GM21423 (cell line): Measurements from ENCODE around the gene GPR158.

ENCODE experiments used
- ATAC-seq: cut with Tn5 transposase; IDR thresholded peaks from one replicate; pipeline ENCODE4 v1.9.1; 2021; ENCODE audit warnings: mild to moderate bottlenecking, moderate library complexity; ENCODE audit not compliant: unreplicated experiment

Gene GPR158

DNA sequence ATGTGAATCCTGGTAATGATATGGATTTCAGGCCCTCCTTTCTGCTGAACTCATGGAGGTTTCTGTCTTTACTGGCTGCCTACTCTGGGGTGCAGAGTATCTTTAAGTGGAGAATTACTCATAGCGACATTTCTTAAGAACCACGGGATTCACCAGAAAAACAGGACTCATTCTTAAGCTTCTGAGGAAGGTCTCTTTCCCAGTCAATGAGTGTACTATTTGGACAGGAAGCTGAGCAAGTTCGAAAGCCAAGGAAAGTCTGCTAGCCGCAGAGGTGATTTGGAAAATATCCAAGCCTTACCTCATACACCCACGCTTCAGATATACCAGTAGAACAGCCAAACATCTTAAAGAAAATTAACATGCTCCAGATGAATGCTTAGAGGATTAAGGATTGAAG, 381.7 kb downstream of the GPR158 start:
- ATAC-seq: no peak

- no peak for ATAC-seq
These were observed 382.3 kb downstream of the GPR158 start for GRCh38 chr10:25557136-25557535.

GRCh38 chr10:25561758-25562157, 387.0 kb downstream of the GPR158 start:
- ATAC-seq: no peak

DNA sequence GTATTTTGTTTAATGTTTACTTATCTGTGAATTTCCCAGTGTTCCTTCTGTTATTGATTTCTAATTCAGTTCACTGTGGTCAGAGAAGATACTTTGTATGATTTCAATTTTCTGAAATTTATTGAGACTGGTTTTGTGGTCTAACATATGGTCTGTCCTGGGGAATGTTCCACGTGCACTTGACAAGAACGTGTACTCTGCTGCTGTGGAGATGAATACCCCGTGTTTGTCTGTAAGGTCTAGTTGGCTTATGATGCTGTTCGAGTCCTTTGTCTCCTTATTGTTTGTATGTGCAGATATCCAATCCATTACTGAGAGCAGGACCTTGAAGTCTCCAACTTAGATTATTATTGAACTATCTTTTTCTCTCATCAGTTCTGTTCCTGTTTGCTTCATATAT, 387.7 kb downstream of the GPR158 start:
- ATAC-seq: no peak

GRCh38 chr10:25564351-25564750, 389.6 kb downstream of the GPR158 start:
- no peak for ATAC-seq

GRCh38 chr10:25565570-25565969, 390.8 kb downstream of the GPR158 start:
- ATAC-seq: no peak

GRCh38 chr10:25573316-25573715, 398.5 kb downstream of the GPR158 start:
- no peak for ATAC-seq

DNA sequence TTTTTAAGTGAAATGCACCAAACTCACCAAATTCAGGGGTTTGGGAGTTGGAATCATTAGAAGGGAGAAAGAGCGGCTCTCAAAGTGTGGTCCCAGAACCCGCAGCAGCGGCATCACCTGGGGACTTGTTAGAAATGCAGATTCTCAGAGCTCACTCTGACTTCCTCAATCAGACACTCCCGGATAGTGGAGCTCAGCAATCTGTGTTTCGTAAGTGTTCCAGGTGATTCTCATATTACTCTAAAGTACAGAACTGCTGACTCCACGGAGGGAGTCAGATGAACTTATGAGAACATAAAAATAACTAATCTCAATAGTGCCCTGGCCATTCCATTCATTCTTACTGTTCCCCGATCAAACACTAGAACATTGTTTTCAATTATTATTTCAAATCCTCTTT, 400.5 kb downstream of the GPR158 start:
- ATAC-seq: no peak

- no peak for ATAC-seq
These were observed 403.3 kb downstream of the GPR158 start for GRCh38 chr10:25578061-25578460.

GRCh38 chr10:25582961-25583360, 408.2 kb downstream of the GPR158 start:
- no peak for ATAC-seq

DNA sequence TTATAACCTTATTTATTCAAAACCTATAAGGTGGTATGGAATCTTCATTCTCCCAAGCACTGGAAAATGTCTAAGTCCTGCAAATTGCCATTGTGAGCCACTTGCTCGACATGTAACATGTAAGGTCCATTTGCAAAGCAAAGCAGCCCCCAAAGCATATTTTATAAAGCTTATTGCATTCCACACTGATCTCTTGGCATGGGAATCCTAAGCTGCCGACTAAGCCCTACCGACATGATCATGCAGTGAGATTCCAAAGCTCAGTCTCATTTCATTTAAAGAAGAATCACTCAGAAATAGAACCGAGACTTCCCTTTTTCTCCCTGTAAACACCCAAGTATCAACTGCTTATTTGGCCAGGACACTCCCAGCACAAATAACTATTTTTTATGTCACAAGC, 425.9 kb downstream of the GPR158 start:
- no peak for ATAC-seq

DNA sequence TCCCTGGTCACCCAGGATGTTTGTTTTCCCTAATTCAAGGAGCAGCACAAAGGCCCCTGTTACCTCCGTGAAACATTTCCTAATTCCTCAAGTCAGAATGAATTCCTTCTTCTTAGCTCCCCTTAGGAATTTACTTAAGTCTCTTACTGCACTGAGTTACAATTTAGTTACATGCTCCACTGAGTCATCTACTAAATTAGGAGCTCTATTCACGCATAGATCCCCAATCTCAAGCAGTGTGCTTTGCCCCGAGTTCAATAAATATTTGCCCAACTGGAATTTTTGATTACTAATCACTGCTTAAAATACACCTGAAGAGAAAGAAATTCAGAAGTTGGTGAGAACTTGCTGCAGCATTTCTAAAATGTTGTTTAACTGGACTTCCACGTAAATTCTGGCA, 429.8 kb downstream of the GPR158 start:
- ATAC-seq: no peak

DNA sequence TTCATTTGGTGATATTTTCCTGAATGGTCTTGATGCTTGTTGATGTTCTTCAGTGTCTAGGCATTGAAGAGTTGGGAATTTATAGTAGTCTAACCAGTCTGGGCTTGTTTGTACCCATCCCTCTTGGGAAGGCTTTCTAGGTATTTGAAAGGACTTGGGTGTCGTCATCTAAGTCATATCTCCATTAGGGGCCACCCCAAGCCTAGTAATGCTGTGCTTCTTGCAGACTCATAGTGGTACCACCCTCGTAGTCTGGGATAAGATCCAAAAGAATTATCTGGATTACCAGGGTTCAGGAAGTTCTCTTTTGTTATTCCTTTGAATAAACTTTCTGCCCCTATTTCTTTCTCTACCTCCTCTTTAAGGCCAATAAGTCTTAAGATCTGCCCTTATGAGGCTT, 439.9 kb downstream of the GPR158 start:
- ATAC-seq: no peak

DNA sequence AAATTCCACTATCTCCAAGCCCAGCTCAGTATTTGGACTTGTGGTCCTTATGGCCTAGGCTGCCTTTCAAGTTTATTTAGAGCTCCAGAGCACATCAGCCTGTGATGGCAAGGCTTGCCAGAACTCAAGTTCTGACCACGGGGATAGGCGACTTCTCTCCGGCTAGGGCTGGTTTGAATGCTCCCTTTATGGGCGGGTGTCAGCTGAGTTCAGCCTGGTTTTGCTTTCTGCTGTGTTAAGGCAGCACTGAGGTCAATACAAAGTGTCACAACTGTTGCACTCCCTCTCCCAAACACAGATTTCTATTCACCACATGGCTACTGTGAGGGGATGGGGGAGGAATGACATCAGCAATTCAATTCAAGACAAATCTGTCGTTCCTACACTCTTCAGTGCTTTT, 441.1 kb downstream of the GPR158 start:
- no peak for ATAC-seq

DNA sequence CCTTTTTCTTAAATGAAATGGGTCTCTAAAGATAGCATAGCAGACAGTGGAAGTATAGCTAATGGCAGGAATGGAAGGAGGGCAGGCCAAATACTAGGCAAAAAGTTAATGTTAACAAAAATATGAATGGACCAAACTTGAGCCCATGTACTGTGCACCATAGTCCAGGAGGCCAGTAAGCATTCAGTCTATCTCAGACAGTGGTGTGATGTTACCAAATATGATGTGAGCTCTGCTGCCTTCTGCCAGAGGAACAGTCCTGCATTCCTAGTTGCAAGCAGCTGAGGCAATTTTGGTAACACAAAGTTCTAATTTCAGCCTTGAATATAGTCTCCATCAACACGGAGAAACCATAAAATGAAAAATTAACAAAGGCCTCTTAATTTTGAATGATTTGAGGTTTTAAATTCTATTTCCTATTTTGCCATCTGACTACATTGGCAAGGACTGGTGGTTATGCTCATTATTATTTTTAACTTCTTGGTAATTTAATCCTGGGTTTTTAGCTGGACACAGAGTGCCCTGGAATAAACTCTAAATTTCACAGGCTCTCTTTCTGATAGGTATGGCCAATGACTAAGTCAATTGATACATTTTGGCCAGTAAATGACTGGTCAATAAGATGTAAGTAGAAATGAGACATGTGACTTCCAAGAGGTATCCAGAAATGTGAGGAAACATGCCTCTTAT, 442.2 kb downstream of the GPR158 start:
- no peak for ATAC-seq

DNA sequence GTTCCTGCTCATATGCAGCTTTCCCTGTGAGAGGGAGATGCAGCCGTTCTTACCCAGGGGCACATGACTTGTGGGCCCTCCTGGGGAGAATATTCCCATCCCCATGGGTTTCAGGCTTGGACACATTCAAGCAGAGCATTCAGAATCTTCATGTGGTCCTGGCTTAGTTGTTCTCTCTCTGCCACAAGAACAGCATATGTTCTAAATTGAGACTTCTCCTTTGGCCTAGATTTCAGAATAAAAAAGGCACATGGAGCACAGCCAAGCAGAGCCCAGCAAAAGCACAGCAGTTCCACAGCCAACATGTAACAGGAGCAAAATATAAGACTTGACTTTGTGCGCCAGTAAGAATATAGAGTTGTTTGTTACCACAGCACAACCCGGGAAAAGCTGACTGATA, 452.8 kb downstream of the GPR158 start:
- no peak for ATAC-seq

DNA sequence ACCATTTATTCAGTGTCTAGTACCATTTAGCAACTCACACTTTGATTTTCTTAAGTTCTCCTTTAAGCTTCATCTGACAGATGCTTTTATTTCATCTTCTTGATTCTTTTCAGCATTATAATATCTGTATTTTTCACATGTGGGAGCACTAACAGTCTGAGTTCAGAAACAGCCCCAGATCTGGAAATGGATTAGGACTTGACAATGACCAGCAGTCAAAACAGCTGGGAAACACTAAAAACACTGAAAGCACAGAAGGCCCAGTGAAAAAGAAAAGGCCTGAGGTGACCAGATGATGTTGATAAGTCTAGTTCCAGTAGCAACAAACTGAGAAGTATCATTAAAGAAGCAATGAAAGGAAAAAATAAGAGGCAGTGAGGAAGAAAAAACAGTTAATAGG, 454.5 kb downstream of the GPR158 start:
- ATAC-seq: no peak

GRCh38 chr10:25631471-25631870, 456.7 kb downstream of the GPR158 start:
- no peak for ATAC-seq

GRCh38 chr10:25632802-25633201, 458.0 kb downstream of the GPR158 start:
- ATAC-seq: no peak

GRCh38 chr10:25633542-25633941, 458.7 kb downstream of the GPR158 start:
- ATAC-seq: no peak

DNA sequence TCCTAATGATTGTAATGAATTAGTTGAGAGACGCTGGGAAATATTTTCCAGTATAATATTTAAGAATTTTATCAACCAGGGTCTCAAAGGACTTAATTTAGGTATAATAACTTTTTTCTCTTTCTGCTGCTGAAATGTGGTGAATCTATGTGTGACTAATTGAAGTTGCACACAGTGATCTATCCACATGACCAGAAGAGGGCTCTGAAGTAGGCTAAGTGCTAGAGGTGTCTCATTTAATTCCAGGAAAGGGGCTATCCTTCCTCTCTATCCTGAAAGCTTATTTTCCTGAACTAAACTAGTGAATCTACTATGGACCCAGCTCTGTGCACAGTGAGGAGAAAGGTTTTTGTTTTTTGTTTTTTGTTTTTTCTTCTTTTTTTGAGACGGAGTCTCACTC, 464.8 kb downstream of the GPR158 start:
- no peak for ATAC-seq

DNA sequence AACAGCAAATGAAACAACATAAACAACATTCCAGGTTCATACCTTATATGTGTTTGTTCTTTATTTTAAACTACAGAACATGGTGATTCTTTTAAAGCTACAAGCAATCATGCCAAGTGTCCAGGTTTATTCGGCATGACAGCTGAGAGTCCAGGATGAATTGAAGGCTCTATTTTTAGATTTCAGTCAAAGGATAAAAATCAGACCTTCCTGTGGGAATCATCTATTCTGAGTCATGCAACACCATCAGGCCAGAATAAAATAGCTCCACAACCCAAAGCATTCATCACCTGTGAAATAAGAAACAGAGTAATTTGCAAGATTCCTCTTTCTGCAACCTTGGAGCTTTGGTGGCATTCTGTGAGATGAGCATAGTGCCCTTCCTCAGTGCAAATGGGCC, 466.8 kb downstream of the GPR158 start:
- no peak for ATAC-seq

DNA sequence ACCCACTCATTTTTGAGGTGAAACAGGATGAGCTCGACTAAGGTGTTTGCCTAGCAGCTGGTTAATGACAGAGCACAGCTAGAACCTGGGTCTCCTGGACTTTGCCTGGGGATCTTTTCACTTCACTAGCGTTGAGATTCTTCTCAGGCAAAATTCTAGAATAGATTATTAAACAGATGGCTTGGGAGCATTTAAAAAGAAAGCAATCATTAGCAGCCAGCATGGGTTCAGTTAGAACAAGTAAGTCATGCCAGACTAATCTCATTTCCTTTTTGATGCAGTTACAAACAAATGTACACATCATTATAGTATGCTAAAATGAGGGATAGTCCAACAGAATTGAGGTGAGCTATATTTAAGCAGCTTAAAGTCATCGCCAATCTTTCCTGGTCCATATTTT, 467.9 kb downstream of the GPR158 start:
- no peak for ATAC-seq
